ENCODE data around the gene SLC24A4. TPM values are rescaled to one million over a fixed set of nuclear protein-coding genes. Genes with fewer than 3 reads are reported as not detected.

Gene SLC24A4
- total RNA-seq, 2 experiments from 2014 or later, result not detected

GRCh38 chr14:92528486-92529100 lies 205.6 kb downstream of the SLC24A4 start:
- ChIA-PET POLR2A (interaction anchor here (4.8 kb wide), 1 partner anchor 10 kb away, joined by 34 read pairs; no protein-coding TSS in a partner anchor), CTCF (no interaction called here)
- Mint-ChIP-seq H3K9me3 (no peaks in the 10 kb centered on the region), H3K27me3 (no peaks in the 10 kb centered on the region), H3K36me3 (ENCODE audit: low read depth) (peaks cover 31% of the 10 kb centered on the region), H3K4me3 (no peak overlapping the region), H3K27ac (peak overlapping the region; percentile 99), H3K4me1 (ENCODE audit: low read depth) (peaks cover 78% of the 10 kb centered on the region)
- intact Hi-C loops (cut with micrococcal nuclease), result no loop called here
- DNase-seq (no peak), ATAC-seq (no peak)
- no peak for TF ChIP-seq CTCF (IDR thresholded peaks at IDR 0.05)

- Mint-ChIP-seq H3K36me3 (ENCODE audit: low read depth) (peaks cover 28% of the 10 kb centered on the region), H3K27me3 (no peaks in the 10 kb centered on the region), H3K9me3 (no peaks in the 10 kb centered on the region), H3K27ac (peak overlapping the region; percentile 99), H3K4me3 (no peak overlapping the region), H3K4me1 (ENCODE audit: low read depth) (peaks cover 78% of the 10 kb centered on the region)
- POLR2A ChIA-PET, result interaction anchor here (4.8 kb wide), 1 partner anchor 11 kb away, joined by 34 read pairs; no protein-coding TSS in a partner anchor
- CTCF ChIA-PET, result no interaction called here
- DNase-seq (no peak), ATAC-seq (peak; percentile 31)
- TF ChIP-seq CTCF (IDR thresholded peaks at IDR 0.05), result no peak
- intact Hi-C loops (cut with micrococcal nuclease), result loop anchor here (2.0 kb wide), 2 partner anchors 13 to 147 kb away; no protein-coding TSS in a partner anchor
Observed at GRCh38 chr14:92529903-92530302, 206.9 kb downstream of the SLC24A4 start.

- ATAC-seq, result peak; percentile 84
- Mint-ChIP-seq H3K27me3 (no peaks in the 10 kb centered on the region), H3K4me1 (ENCODE audit: low read depth) (peaks cover 86% of the 10 kb centered on the region), H3K4me3 (peak overlapping the region; percentile 60), H3K36me3 (ENCODE audit: low read depth) (peaks cover 35% of the 10 kb centered on the region), H3K27ac (peak overlapping the region; percentile 99), H3K9me3 (no peaks in the 10 kb centered on the region)
- ChIA-PET POLR2A (interaction anchor here (0.5 to 4.8 kb wide), 12 partner anchors 9 to 92 kb away, joined by 3 to 34 read pairs (median 4); partner anchors contain the start of gene RIN3), CTCF (interaction anchor here (0.6 to 1.5 kb wide), 3 partner anchors 13 to 20 kb away, joined by 3 read pairs; no protein-coding TSS in a partner anchor)
- intact Hi-C loops (cut with micrococcal nuclease), result loop anchor here (2.0 kb wide), 2 partner anchors 14 to 146 kb away; no protein-coding TSS in a partner anchor
- DNase-seq, result peak; percentile 96
- TF ChIP-seq CTCF (IDR thresholded peaks at IDR 0.05), result no peak
Observed at GRCh38 chr14:92531106-92531873, 208.3 kb downstream of the SLC24A4 start.

- Mint-ChIP-seq H3K27me3 (no peaks in the 10 kb centered on the region), H3K36me3 (ENCODE audit: low read depth) (peaks cover 37% of the 10 kb centered on the region), H3K9me3 (no peaks in the 10 kb centered on the region), H3K4me1 (ENCODE audit: low read depth) (peaks cover 87% of the 10 kb centered on the region), H3K4me3 (peak overlapping the region; percentile 60), H3K27ac (peak overlapping the region; percentile 99)
- ChIA-PET POLR2A (interaction anchor here (1.1 to 4.8 kb wide), 6 partner anchors 9 to 24 kb away, joined by 3 to 34 read pairs (median 5); partner anchors contain the start of gene RIN3), CTCF (interaction anchor here (1.5 kb wide), 1 partner anchor 22 kb away, joined by 3 read pairs; no protein-coding TSS in a partner anchor)
- no peak for TF ChIP-seq CTCF (IDR thresholded peaks at IDR 0.05)
- intact Hi-C loops (cut with micrococcal nuclease), result no loop called here
- DNase-seq (no peak), ATAC-seq (no peak)
Observed at GRCh38 chr14:92532490-92533163, 209.7 kb downstream of the SLC24A4 start.
